Renal cortex interstitium (tissue), 11 donors: ENCODE results near the gene CELF3. TPM values are rescaled to one million over a fixed set of nuclear protein-coding genes. Genes with fewer than 3 reads are reported as not detected.

Experiments
- DNase-seq, 11 donors: peaks; one replicate each; pipeline ENCODE4 v3.0.0-alpha.2; 2013; ENCODE audit warnings: low read depth in 9 of 11, low spot score in 4 of 11; ENCODE audit errors: extremely low read depth in 1 of 11
- polyA plus RNA-seq, 3 donors: library from polyadenylated mRNA; unstranded; fragments of 120-200 nt; gene quantifications; one replicate each; pipeline ENCODE4 v1.2.1, GENCODE V29; 2013; ENCODE audit not compliant: insufficient read length in 3 of 3

CELF3 gene
- polyA plus RNA-seq, 3 donors = 0.26 to 0.46 (median 0.32) TPM

DNA sequence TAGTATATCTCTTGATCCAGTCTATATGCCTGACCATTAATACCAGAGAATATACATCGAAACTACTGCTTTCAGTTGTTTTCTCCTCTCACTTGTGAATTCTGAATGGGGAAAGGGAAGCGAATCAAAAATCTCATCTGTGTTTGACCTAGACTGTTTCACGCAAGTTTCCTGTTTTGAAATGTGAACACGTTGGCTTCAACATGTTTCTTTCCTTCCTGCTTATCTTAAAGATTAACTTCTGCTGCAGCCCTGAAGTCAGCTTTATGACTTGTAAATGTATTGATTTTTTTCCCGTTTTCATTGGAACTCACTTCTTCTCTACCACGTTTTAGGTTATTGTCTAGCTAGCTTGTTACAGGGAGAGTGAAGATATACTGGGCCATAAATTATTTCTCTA, 54.9 kb downstream of the CELF3 start:
- no peak for DNase-seq

DNA sequence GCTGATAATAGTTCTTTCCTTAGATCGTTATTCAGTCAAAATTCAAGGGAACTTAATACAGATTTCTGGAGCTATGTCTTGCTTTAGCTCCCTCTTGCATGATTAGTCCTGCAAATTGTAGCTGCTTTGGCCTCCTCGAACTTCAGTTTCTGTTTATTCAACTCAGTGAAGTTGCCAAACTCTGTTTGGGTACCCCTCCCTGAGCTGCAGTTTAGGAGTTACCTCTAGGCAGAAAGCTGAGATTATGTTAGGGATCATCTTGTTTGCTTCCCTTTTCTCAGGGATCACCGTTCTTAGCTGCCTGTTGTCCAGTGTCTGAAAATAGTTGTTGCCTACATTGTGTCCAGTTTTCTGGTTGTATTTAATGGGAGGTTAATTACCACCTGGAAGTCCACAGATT, 61.2 kb downstream of the CELF3 start:
- DNase-seq = no peak

DNA sequence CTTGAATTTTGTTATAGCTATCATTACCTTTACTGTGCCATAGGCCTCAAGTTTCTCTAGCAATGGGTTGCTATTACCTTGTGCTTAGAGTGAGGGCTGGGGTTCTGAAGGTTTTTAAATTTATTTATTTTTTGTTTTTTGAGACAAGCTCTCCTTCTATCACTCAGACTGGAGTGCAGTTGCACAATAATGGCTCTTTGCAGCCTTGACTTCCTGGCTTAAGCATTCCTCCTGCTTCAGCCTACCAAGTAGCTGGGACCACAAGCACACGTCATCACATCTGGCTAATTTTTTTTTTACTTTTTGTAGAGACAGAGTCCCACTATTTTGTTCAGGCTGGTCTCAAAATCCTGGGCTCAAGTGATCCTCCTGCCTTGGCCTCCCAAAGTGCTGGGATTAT, 63.2 kb downstream of the CELF3 start:
- DNase-seq = no peak

Other genes with a start within 250 kb of the CELF3 start
- 10 to 100 TPM; 36.5 to 49.3 (median 42.1) TPM for gene CGN, start 205.4 kb downstream of the CELF3 start, polyA plus RNA-seq
- gene TUFT1, start 176.5 kb downstream of the CELF3 start, polyA plus RNA-seq = 10 to 100 TPM in 2 of 3 donors, 1 to 10 TPM in 1; 9.0 to 15.3 (median 11.4) TPM
- gene SNX27, start 104.8 kb downstream of the CELF3 start, polyA plus RNA-seq = 10 to 100 TPM; 21.5 to 24.7 (median 23.4) TPM
- under 1 TPM in 1 of 3 donors, not detected in 2; 0.55 TPM for gene RIIAD1, start 4.7 kb upstream of the CELF3 start, polyA plus RNA-seq
- gene MRPL9, start 46.7 kb upstream of the CELF3 start, polyA plus RNA-seq = 100 to 1,000 TPM; 108 to 131 (median 114) TPM
- 1 to 10 TPM; 8.3 to 9.8 (median 9.0) TPM for gene TDRKH, start 73.7 kb upstream of the CELF3 start, polyA plus RNA-seq
- gene LINGO4, start 88.6 kb upstream of the CELF3 start, polyA plus RNA-seq = under 1 TPM in 1 of 3 donors, not detected in 2; 0.03 TPM
- gene RORC, start 115.0 kb upstream of the CELF3 start, polyA plus RNA-seq = 1 to 10 TPM in 1 of 3 donors, under 1 TPM in 2; 0.52 to 2.1 (median 0.75) TPM
- gene C2CD4D, start 123.0 kb upstream of the CELF3 start, polyA plus RNA-seq = under 1 TPM in 2 of 3 donors, not detected in 1; 0.19 to 0.36 TPM
- gene THEM5, start 136.9 kb upstream of the CELF3 start, polyA plus RNA-seq = 1 to 10 TPM in 1 of 3 donors, under 1 TPM in 2; 0.37 to 1.5 (median 0.84) TPM
- 10 to 100 TPM; 22.5 to 47.0 (median 28.7) TPM for gene THEM4, start 192.7 kb upstream of the CELF3 start, polyA plus RNA-seq